Endometrium (tissue), 2 donors: Measurements from ENCODE around the gene ADAMTS12.

Experiments used
- FAIRE-seq: peaks from 2 replicates; lab custom pipeline; 2012; peaks lifted over from hg19 to GRCh38; lab: Jason Lieb, UNC
- donor health status: control.
- donor health status: control.

Gene ADAMTS12

GRCh38 chr5:33702867-33703266, 188.9 kb downstream of the ADAMTS12 start:
- FAIRE-seq = no peak

GRCh38 chr5:33701951-33702350, 189.8 kb downstream of the ADAMTS12 start:
- no peak for FAIRE-seq

GRCh38 chr5:33701251-33701650, 190.5 kb downstream of the ADAMTS12 start:
- FAIRE-seq = no peak

GRCh38 chr5:33696411-33696810, 195.4 kb downstream of the ADAMTS12 start:
- FAIRE-seq = no peak

GRCh38 chr5:33692980-33693379, 198.8 kb downstream of the ADAMTS12 start:
- FAIRE-seq = no peak

DNA sequence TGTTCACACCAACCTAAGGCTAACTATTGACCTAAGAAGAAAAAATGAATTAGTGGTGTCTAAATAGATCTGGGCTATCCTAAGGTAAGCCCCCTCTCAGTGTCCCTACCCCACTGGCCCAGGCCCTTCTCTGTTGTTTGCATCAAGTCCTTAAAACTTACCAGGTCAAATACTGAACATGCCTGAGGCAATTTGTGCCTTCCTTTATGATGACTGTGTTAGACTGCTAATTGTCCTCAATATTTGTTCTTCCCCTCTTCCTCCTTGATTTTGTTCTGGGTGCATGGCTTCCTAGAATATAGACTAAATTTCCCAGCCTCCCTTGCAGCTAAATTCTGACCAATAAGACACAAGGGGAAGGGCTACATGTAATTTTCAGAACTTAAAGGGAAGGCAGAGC, 199.9 kb downstream of the ADAMTS12 start:
- FAIRE-seq = no peak

DNA sequence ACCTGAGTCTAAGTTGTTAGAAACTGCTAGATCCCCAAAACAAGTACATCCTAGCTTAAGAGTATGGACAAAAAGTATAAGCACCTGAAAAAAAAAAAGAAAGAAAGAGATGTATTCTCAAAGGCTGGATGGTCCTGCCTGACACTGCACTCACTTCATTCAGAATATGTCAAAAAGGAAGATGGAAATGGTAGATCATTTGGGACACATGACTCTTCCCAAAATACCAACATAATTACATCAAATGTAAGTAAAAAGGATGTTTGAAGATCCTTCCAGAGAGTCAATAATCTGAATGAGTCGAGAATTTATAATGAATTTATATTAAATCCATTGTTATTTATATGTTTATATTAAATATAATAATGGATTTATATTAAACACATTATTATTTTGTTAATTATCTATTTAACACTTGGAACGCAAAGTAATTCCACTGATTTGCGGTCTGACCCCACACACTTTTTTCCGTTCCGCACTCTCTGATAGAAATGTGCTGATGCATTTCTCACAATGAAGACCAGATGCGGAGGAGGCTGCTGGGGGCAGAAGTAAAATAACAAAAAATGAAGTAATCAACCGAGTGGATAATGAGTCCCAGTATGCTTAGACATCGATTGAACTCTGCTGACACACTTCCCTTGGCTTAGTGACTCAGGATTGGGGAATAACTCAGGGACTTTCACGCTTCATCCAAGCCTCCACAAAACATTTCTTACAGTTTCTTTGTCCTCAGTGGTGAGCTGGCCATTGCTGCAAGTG, 201.2 kb downstream of the ADAMTS12 start:
- FAIRE-seq = peak; percentile 51

DNA sequence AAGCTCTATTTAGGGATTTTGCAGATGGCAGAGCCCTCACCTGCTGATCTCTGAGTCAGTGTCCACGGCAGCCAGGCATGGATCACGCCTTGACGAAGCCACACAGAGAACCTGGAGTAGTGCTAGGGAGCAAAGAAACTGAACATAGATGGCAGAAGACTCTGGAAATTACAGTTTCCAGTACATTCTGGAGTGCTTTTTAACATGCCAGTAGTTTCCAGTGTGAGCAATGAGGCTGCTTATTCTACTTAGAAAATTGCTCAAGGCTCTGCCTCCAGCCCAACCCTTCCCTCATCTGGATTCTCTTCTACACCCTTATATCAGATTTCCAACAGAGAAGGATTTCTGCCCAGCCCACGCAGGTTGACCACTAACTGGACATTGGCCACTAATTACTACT, 203.3 kb downstream of the ADAMTS12 start:
- no peak for FAIRE-seq

- no peak for FAIRE-seq
Measured at GRCh38 chr5:33688066-33688465, 203.7 kb downstream of the ADAMTS12 start.

DNA sequence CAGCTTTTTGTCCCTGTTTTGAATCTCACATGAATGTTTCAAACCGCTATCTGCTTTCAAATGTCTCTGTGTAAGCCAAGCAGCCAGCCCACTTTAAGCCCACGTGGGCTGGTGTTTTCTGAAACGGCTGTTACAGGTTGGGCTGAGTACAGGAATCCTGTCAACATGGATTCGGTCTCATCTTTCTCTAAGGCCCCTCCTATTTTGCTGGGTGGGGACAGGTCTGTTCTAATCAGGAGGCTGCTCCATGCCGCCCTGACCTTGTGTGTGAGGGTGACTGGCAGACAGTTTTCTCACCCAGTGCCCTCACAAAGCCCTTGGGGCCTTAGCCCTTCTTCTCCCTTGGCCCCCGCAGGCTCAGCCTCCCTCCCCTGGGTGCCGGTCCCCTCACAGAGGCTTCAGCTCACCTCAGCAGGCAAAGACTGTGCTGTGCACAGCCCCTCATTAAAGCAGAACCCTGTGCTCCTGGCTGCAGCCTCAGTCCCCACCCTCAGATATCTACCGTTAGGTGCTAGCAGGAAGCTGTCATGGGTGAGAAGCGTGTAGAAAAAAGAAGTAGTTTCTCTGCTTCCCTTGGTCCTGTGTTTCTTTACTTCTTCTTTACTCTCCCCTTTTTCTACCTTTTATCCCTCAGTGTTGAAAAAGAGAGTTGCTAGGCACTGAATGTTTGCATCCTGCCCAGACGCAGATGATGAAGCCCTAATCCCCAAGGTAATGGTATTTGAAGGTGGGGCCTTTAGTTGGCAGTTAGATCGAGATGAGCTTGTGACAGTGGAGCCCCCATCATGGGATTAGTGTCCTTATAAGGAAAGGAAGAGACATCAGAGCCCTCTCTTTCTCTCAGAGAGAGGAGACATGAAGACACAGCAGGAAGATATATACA, 205.7 kb downstream of the ADAMTS12 start:
- no peak for FAIRE-seq

- no peak for FAIRE-seq
Measured at GRCh38 chr5:33684496-33685159, 207.2 kb downstream of the ADAMTS12 start.

DNA sequence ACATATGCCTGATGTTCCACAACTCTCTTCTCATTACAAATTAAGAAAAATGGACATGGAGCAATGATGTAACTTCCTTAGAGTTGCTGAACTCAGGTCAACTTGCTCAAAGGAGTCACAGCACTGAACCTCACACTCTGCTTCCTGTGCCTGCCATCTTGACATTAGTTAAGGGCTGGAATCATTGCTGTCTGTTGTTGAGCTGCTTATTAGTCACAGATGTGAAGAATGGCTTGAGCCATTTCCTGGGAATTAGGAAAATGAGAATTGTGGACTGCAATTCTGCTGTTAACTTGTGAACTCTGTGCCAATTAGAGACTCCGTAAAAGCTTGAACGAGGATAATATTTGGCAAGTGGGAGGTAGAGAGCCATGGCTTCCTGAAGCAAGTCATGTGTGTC, 212.0 kb downstream of the ADAMTS12 start:
- no peak for FAIRE-seq

GRCh38 chr5:33675958-33676464, 215.8 kb downstream of the ADAMTS12 start:
- FAIRE-seq = no peak

GRCh38 chr5:33671700-33672291, 220.0 kb downstream of the ADAMTS12 start:
- no peak for FAIRE-seq

DNA sequence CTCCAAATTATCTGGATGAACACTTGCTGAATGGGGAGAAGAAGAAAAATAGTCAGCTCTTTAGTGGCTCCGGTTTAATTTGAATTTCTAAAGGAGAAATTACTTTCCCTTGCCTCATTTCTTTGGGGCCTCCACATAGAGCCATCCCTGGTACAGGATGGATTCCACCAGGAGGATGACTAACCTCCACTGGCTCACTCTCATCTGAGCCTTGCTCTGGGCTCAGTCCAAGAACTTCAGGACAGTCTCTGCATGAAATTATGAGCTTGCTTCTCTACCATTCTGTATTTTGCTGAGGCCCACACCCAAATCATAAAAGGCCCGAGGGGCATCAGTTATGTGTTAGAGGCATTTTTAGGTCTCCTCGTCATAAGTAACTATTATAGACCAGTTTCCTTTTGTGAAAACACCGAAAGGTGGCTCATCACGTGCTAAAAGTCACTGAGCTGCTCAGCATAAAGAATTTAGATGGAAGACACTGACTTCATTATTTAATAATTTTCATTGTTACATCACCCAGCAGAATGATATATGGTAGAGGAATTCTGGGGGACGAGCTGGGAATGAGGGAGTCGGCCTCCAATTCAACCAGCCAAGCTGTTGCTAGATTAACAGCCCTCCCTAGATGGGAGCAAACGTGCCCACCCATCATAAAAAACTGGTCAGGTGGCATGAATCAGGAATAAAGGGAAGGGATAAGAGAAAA, 228.9 kb downstream of the ADAMTS12 start:
- no peak for FAIRE-seq

DNA sequence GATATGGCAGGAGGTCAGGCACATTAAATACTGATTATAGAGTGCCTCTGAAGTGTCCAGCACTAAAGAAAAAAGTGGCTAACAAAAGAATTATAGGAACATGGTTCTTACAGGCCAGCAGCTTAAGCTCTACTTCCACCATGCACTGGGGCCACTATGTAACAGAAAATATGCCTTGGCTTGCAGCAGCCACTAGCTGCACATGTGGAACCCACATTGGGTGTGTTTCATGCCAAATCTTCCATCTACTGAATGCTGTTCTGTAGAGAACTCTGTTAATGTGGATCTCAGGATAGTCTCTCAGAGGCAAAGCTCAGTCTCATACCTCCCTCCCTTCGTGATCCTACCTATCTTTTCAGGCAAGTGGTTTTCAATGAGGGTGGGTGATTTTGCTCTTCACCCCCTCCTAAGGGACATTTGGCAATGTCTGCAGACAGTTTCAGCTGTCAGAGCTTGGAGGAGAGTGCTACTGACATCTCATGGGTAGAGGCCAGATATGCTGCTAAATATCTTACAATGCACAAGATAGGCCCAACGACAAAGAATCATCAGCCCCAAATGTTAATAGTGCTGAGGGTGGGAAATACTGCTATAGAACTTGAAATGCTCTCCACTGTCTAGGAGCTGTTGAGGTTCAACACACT, 232.1 kb downstream of the ADAMTS12 start:
- no peak for FAIRE-seq

GRCh38 chr5:33657804-33658440, 233.9 kb downstream of the ADAMTS12 start:
- FAIRE-seq = no peak

DNA sequence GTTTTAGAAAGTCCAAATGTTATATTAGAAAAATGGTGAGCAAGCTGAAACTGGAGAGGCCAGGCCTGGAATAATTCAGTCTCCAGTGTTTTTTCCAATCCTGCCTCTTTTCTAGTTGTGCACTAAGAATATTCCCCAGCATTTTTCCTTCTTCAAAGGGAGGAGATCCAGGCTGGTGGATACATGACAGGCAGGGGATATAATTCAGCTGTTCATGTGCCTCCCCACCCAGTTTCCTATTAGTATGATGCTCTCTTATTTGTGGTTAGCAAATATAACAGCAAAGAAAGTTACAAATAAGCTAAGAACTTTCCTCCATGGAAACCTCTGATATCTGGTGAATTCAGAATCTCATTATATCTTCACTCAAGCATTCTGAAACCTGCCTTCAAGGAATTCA, 234.6 kb downstream of the ADAMTS12 start:
- no peak for FAIRE-seq

DNA sequence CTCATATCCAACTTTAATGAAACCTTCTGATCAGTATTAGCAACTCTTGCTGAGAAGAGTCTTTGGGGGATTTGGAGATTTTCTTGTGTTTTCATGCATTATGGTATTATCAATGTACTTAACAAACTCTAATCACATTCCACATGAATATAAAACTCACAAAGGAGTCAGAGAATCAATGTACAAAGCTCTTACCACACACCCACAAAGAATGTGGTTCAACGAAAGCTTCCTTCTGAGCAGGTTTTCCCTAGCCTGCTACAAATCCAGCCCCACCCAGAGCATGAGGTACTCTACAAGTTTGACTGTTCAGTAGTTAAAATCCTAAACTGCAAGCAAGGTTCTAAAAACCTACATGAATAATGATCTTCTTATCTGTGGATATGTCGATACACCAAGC, 240.9 kb downstream of the ADAMTS12 start:
- no peak for FAIRE-seq
